Epidermal melanocyte (primary cell): ENCODE measurements around the gene ZFYVE26.
"Not testable (repeated sequence)": the region's sequence is repeated elsewhere in the genome, so short reads cannot be mapped to it uniquely, and the experiment has no call there.

ENCODE experiments used
- DNase-seq: peaks from one replicate; pipeline ENCODE4 v3.0.0; 2011; ENCODE audit warnings: low spot score; ENCODE audit not compliant: insufficient read length

ZFYVE26 gene

GRCh38 chr14:67759916-67760315 lies 56.5 kb downstream of the ZFYVE26 start:
- no peak for DNase-seq

GRCh38 chr14:67757175-67757574 lies 59.2 kb downstream of the ZFYVE26 start:
- DNase-seq: no peak

GRCh38 chr14:67756496-67756895 lies 59.9 kb downstream of the ZFYVE26 start:
- no peak for DNase-seq

- DNase-seq: no peak
Observed at GRCh38 chr14:67749341-67750084, 66.9 kb downstream of the ZFYVE26 start.

- DNase-seq: no peak
Observed at GRCh38 chr14:67748312-67748711, 68.1 kb downstream of the ZFYVE26 start.

- no peak for DNase-seq
Observed at GRCh38 chr14:67746927-67747326, 69.5 kb downstream of the ZFYVE26 start.

- DNase-seq: no peak
Observed at GRCh38 chr14:67744046-67744445, 72.3 kb downstream of the ZFYVE26 start.

GRCh38 chr14:67738740-67739504 lies 77.5 kb downstream of the ZFYVE26 start:
- DNase-seq: peak; percentile 45

- DNase-seq: no peak
Observed at GRCh38 chr14:67736771-67737170, 79.6 kb downstream of the ZFYVE26 start.

- no peak for DNase-seq
Observed at GRCh38 chr14:67735336-67736147, 80.8 kb downstream of the ZFYVE26 start.

GRCh38 chr14:67734675-67735074 lies 81.7 kb downstream of the ZFYVE26 start:
- no peak for DNase-seq

- DNase-seq: no peak
Observed at GRCh38 chr14:67733616-67734015, 82.8 kb downstream of the ZFYVE26 start.

GRCh38 chr14:67729072-67729885 lies 87.1 kb downstream of the ZFYVE26 start:
- DNase-seq: no peak

- no peak for DNase-seq
Observed at GRCh38 chr14:67728258-67728657, 88.1 kb downstream of the ZFYVE26 start.

GRCh38 chr14:67727361-67727760 lies 89.0 kb downstream of the ZFYVE26 start:
- DNase-seq: no peak

- DNase-seq: no peak
Observed at GRCh38 chr14:67725171-67725570, 91.2 kb downstream of the ZFYVE26 start.

- DNase-seq: no peak
Observed at GRCh38 chr14:67722293-67722692, 94.1 kb downstream of the ZFYVE26 start.

GRCh38 chr14:67721875-67722274 lies 94.5 kb downstream of the ZFYVE26 start:
- no peak for DNase-seq

- no peak for DNase-seq
Observed at GRCh38 chr14:67719866-67720265, 96.5 kb downstream of the ZFYVE26 start.

GRCh38 chr14:67719385-67719784 lies 97.0 kb downstream of the ZFYVE26 start:
- DNase-seq: not testable (repeated sequence)

- DNase-seq: no peak
Observed at GRCh38 chr14:67718265-67718664, 98.1 kb downstream of the ZFYVE26 start.
